Measurements from ENCODE around the gene CUL2.
"Not testable (repeated sequence)": the region's sequence is repeated elsewhere in the genome, so short reads cannot be mapped to it uniquely, and the experiment has no call there.

The CUL2 gene

GRCh38 chr10:34981844-34982243 lies 108.3 kb downstream of the CUL2 start:
- no peak for DNase-seq (ENCODE audit: low read depth in 3 of 3, low spot score in 1 of 3)

DNA sequence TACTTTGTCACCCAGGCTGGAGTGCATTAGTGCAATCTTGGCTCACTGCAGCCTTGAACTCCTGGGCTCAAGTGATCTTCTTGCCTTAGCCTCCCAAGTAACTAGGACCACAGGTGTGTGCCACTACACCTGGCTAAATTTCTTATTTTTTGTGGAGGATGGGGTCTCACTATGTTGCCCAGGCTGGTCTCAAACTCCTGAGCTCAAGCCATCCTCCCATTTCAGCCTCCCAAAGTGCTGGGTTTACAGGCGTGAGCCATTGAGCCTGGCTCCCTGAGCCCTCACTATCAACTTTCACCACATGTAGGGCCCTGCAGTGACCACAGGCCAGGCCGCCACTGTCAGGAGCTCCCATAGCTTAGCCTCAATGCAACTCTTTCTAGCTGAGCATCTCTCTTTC lies 110.2 kb downstream of the CUL2 start:
- DNase-seq (ENCODE audit: low read depth in 3 of 3, low spot score in 1 of 3) = no peak

GRCh38 chr10:34978080-34978479 lies 112.1 kb downstream of the CUL2 start:
- no peak for DNase-seq (ENCODE audit: low read depth in 3 of 3, low spot score in 1 of 3)

GRCh38 chr10:34976380-34976910 lies 113.7 kb downstream of the CUL2 start:
- not testable (repeated sequence) for DNase-seq (ENCODE audit: low read depth in 3 of 3, low spot score in 1 of 3)

DNA sequence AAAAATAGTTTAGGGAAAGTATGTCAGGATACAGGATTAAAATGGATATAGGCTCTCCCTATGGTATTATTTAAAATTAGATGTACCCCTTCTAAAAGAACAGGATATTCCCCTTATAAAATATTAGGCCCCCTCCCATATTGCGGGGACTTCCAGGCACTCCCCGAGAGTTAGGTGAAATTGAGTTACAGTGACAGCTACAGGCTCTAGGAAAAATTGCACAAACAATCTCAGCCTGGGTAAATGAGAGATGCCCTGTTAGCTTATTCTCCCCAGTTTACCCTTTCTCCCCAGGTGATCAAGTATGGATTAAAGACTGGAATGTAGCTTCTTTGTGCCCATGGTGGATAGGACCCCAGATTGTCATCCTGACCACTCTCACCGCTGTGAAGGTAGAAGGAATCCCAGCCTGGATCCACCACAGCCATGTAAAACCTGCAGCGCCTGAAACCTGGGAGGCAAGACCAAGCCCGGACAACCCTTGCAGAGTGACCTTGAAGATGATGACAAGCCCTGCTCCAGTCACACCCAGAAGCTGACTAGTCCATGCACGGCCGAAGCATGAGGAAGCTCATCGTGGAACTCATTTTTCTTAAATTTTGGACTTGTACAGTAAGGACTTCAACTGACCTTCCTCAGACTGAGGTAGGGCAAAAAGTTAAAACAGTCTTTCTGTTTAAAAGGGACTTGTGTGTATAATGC lies 115.6 kb downstream of the CUL2 start:
- not testable (repeated sequence) for DNase-seq (ENCODE audit: low read depth in 3 of 3, low spot score in 1 of 3)

- not testable (repeated sequence) for DNase-seq (ENCODE audit: low read depth in 3 of 3, low spot score in 1 of 3)
Observed at GRCh38 chr10:34973757-34974156, 116.4 kb downstream of the CUL2 start.

DNA sequence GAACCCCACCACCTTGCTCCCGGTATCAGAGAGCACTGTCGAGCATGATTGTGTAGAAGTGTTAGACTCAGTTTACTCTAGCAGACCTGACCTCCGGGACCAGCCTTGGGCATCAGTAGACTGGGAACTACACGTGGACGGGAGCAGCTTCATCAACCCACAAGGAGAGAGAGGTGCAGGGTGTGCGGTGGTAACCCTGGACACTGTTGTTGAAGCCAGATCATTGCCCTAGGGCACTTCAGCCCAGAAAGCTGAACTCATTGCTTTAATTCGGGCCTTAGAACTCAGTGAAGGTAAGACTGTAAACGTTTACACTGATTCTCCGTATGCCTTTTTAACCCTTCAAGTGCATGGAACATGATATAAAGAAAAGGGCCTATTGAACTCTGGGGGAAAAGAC lies 117.0 kb downstream of the CUL2 start:
- not testable (repeated sequence) for DNase-seq (ENCODE audit: low read depth in 3 of 3, low spot score in 1 of 3)

DNA sequence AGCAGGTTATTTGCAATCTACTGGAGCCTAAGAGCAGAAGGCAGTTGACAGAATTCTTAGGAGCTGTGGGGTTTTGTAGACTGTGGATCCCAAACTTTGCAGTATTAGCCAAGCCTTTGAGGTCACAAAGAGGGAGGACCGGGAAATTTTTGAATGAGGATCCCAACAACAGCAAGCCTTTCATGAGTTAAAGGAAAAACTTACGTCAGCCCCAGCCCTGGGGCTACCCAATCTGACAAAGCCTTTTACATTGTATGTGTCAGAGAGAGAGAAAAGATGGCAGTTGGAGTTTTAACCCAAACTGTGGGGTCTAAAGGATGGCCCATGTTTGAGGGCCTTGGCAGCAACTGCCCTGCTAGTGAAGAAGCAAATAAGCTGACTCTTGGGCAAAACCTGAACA lies 117.5 kb downstream of the CUL2 start:
- DNase-seq (ENCODE audit: low read depth in 3 of 3, low spot score in 1 of 3) = not testable (repeated sequence)

DNA sequence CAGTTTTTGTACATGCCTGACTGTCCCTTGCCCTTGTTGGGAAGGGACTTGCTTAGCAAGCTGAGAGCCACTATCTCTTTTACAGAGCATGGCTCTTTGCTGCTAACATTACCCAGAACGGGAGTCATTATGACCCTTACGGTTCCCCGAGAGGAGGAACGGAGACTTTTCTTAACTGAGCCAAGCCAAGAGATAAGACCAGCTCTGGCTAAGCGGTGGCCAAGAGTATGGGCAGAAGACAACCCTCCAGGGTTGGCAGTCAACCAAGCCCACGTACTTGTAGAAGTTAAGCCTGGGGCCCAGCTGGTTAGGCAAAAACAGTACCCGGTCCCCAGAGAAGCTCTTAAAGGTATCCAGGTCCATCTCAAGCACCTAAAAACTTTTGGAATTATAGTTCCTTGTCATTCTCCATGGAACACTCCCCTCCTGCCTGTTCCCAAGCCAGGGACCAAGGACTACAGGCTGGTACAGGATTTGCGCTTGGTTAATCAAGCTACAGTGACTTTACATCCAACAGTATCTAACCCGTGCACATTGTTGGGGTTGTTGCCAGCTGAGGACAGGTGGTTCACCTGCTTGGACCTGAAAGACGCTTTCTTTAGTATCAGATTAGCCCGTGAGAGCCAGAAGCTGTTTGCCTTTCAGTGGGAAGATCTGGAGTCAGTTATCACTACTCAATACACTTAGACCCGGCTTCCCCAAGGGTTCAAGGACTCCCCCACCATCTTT lies 118.4 kb downstream of the CUL2 start:
- DNase-seq (ENCODE audit: low read depth in 3 of 3, low spot score in 1 of 3) = not testable (repeated sequence)

GRCh38 chr10:34969171-34969570 lies 121.0 kb downstream of the CUL2 start:
- DNase-seq (ENCODE audit: low read depth in 3 of 3, low spot score in 1 of 3) = no peak

- no peak for DNase-seq (ENCODE audit: low read depth in 3 of 3, low spot score in 1 of 3)
Observed at GRCh38 chr10:34967335-34967880, 122.7 kb downstream of the CUL2 start.

DNA sequence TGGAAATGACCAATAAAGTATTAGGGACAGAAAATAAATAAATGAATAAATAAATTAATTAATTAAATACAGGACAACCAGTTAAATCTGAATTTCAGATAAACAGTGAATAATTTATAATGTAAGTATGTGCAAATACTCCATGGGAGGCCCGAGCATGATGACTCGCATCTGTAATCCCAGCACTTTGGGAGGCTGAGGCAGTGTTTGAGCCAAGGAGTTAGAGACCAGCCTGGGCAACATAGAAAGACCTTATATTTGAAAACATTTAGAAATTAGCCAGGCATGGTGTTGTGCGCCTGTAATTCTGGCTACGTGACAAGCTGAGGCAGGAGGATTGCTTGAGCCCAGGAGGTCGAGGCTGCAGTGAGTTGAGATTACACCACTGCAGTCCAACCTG lies 123.7 kb downstream of the CUL2 start:
- no peak for DNase-seq (ENCODE audit: low read depth in 3 of 3, low spot score in 1 of 3)

GRCh38 chr10:34966040-34966439 lies 124.1 kb downstream of the CUL2 start:
- DNase-seq (ENCODE audit: low read depth in 3 of 3, low spot score in 1 of 3) = no peak

- DNase-seq (ENCODE audit: low read depth in 3 of 3, low spot score in 1 of 3) = no peak
Observed at GRCh38 chr10:34964166-34964800, 125.9 kb downstream of the CUL2 start.

DNA sequence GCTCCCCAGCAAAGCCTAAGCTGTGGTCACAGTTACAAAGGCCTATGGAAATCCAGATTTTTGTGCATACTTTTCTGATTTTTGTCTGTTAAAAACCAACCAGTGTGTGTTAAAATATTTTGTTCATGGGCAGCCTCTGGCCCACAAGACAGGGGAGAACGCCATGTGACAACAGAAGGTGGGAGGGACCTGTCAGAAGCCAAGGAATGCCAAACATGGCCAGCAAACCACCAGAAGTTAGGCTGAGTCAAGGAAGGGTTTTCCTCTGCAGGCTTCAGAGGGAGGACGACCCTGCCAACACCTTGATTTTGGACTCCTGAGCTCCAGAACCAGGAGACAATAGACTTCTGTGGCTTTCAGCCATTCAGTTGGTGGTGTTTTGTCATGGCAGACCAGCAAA lies 127.3 kb downstream of the CUL2 start:
- DNase-seq (ENCODE audit: low read depth in 3 of 3, low spot score in 1 of 3) = no peak

- no peak for DNase-seq (ENCODE audit: low read depth in 3 of 3, low spot score in 1 of 3)
Observed at GRCh38 chr10:34960983-34961382, 129.2 kb downstream of the CUL2 start.

- DNase-seq (ENCODE audit: low read depth in 3 of 3, low spot score in 1 of 3) = no peak
Observed at GRCh38 chr10:34959786-34960185, 130.4 kb downstream of the CUL2 start.

- no peak for DNase-seq (ENCODE audit: low read depth in 3 of 3, low spot score in 1 of 3)
Observed at GRCh38 chr10:34959321-34959720, 130.8 kb downstream of the CUL2 start.

Measured in stimulated activated CD4-positive, alpha-beta T cell treated with anti-CD3 and anti-CD28 coated beads, TNF-alpha, amount 100 ng/mL, for 1 hour (primary cell).